ENCODE measurements around the gene MACROD2.

DNA sequence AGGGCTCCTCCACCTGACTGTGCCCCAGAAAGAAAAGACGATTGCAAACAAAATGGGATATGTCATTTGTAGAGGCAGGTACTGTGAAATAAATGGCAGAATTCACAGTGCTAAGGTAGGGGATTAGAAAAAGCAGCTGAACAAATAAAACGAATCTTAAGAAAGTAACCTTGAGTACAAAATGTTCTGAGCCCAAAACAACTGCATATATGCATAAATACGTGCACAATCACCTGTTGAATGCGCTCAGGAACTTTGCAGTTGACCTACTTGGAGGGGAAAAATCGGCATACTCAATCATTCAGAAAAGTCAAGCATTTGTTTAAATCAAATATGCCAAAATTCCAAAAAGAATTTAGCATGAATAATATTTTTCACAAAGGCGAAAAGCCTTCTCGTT lies 1114.2 kb downstream of the MACROD2 start:
- TF ChIP-seq, protein P1, sequence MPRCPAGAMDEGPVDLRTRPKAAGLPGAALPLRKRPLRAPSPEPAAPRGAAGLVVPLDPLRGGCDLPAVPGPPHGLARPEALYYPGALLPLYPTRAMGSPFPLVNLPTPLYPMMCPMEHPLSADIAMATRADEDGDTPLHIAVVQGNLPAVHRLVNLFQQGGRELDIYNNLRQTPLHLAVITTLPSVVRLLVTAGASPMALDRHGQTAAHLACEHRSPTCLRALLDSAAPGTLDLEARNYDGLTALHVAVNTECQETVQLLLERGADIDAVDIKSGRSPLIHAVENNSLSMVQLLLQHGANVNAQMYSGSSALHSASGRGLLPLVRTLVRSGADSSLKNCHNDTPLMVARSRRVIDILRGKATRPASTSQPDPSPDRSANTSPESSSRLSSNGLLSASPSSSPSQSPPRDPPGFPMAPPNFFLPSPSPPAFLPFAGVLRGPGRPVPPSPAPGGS (IDR thresholded peaks at IDR 0.05): no peak
- no peak for TF ChIP-seq CHD4 (IDR thresholded peaks at IDR 0.05; ENCODE audit: borderline replicate concordance)
- TF ChIP-seq ZFP36 (IDR thresholded peaks at IDR 0.05; ENCODE audit: borderline replicate concordance, partially characterized antibody): no peak
- TF ChIP-seq, protein P2, sequence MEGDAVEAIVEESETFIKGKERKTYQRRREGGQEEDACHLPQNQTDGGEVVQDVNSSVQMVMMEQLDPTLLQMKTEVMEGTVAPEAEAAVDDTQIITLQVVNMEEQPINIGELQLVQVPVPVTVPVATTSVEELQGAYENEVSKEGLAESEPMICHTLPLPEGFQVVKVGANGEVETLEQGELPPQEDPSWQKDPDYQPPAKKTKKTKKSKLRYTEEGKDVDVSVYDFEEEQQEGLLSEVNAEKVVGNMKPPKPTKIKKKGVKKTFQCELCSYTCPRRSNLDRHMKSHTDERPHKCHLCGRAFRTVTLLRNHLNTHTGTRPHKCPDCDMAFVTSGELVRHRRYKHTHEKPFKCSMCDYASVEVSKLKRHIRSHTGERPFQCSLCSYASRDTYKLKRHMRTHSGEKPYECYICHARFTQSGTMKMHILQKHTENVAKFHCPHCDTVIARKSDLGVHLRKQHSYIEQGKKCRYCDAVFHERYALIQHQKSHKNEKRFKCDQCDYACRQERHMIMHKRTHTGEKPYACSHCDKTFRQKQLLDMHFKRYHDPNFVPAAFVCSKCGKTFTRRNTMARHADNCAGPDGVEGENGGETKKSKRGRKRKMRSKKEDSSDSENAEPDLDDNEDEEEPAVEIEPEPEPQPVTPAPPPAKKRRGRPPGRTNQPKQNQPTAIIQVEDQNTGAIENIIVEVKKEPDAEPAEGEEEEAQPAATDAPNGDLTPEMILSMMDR (IDR thresholded peaks at IDR 0.05): no peak
- TF ChIP-seq HOXB13 (CRISPR knock-in tag; IDR thresholded peaks at IDR 0.05; ENCODE audit: low read depth): no peak
- TF ChIP-seq MYC (IDR thresholded peaks at IDR 0.05; ENCODE audit: borderline replicate concordance, low read length): no peak
- no peak for TF ChIP-seq EP300 (IDR thresholded peaks at IDR 0.05)
- TF ChIP-seq, protein P3, sequence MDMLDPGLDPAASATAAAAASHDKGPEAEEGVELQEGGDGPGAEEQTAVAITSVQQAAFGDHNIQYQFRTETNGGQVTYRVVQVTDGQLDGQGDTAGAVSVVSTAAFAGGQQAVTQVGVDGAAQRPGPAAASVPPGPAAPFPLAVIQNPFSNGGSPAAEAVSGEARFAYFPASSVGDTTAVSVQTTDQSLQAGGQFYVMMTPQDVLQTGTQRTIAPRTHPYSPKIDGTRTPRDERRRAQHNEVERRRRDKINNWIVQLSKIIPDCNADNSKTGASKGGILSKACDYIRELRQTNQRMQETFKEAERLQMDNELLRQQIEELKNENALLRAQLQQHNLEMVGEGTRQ (IDR thresholded peaks at IDR 0.05): no peak
- TF ChIP-seq, protein P4, sequence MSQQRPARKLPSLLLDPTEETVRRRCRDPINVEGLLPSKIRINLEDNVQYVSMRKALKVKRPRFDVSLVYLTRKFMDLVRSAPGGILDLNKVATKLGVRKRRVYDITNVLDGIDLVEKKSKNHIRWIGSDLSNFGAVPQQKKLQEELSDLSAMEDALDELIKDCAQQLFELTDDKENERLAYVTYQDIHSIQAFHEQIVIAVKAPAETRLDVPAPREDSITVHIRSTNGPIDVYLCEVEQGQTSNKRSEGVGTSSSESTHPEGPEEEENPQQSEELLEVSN (IDR thresholded peaks at IDR 0.05; ENCODE audit: borderline replicate concordance, low read depth): no peak
- TF ChIP-seq JUN (IDR thresholded peaks at IDR 0.05): no peak
- no peak for TF ChIP-seq NPAS2 (CRISPR knock-in tag; IDR thresholded peaks at IDR 0.05; ENCODE audit: borderline replicate concordance)

All from A549 (cell line).